HG02973 (cell line): ENCODE measurements around the gene DPYD.

Source experiments
- ATAC-seq: cut with Tn5 transposase; IDR thresholded peaks from one replicate; pipeline ENCODE4 v1.9.1; 2021; ENCODE audit warnings: moderate library complexity; ENCODE audit not compliant: unreplicated experiment

DPYD gene

GRCh38 chr1:97114842-97115241 is 806.0 kb downstream of the DPYD start:
- no peak for ATAC-seq

DNA sequence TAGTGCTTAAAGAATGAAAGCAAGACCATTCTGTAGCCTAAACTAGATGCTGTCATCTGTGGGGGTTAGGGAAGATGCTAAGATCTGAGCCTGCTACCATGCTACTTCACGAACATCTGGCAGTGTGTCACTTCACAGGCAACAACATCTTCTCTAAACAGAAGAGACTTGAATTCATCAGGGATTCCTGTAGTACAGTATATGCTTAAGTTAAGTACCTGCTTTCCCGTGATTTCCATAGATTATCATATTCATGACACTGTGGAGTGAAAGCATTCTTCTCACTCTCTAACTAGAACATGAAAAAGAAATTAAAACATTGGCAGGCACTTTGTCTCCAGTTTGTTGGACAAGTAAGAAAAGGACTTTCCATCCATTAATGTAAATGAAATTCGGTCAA is 808.4 kb downstream of the DPYD start:
- ATAC-seq = no peak

GRCh38 chr1:97108179-97108578 is 812.7 kb downstream of the DPYD start:
- no peak for ATAC-seq

GRCh38 chr1:97105531-97105930 is 815.3 kb downstream of the DPYD start:
- ATAC-seq = no peak

DNA sequence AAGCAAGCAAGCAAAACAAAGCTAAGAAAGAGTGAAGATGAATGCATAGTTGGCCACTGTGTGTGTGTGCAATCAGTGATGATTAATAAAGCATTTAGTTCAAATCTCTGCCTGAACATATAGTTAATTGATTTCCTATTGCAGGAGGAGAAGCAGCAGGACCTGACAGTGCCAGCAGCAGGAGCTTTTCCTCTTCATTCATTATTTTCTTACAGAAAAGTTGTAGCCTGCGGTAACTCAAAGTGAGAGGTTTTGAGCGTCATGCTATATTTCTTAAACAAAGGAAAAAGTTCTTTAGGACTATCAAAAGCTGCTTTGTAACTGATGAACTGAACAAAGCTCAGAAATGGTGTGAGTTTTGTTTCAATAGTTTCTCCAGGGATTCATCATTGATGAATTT is 819.3 kb downstream of the DPYD start:
- ATAC-seq = no peak

- ATAC-seq = no peak
Observed at GRCh38 chr1:97097404-97097925, 823.4 kb downstream of the DPYD start.

GRCh38 chr1:97095764-97096163 is 825.1 kb downstream of the DPYD start:
- no peak for ATAC-seq

- ATAC-seq = no peak
Observed at GRCh38 chr1:97094247-97094972, 826.4 kb downstream of the DPYD start.

- ATAC-seq = no peak
Observed at GRCh38 chr1:97093741-97094140, 827.1 kb downstream of the DPYD start.

- ATAC-seq = no peak
Observed at GRCh38 chr1:97092824-97093223, 828.0 kb downstream of the DPYD start.

DNA sequence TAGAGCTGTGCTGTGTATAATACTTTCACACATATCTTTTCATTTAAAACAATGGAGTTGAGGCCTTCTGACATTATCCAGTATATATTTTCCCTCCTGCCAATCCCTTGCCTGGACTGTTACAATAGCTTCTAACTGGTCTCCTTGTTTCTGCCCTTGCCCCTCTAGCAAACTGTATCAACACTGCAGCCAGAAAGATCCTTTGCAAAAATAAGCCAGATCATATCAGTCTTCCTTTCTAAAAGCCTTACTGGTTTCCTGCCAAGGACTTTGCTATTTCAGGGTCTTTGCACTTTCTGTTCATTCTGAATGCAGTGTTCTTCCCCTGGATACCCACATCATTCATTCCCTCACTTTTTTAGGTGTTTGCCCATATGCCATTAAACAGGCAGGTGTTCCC is 829.2 kb downstream of the DPYD start:
- no peak for ATAC-seq

DNA sequence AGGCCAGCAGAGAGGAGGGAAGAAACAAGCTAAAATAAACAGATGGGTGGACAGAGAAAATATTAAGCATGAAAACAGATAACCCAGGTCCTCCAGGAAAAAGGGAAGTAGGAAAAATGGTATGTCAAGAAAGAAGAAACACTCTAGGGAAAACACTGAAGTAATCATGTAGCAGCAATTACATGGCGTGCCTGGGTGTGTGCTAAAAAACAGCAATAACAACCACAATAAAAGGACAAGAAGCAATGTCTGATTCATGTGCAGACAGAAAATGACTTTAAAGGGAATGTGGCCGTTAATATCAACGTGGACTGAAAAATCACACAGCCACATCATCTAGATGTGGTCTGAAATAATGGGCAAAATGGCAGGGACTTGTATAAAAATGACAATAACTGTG is 829.6 kb downstream of the DPYD start:
- no peak for ATAC-seq

- ATAC-seq = no peak
Observed at GRCh38 chr1:97090725-97091124, 830.1 kb downstream of the DPYD start.

GRCh38 chr1:97089173-97089572 is 831.7 kb downstream of the DPYD start:
- no peak for ATAC-seq

DNA sequence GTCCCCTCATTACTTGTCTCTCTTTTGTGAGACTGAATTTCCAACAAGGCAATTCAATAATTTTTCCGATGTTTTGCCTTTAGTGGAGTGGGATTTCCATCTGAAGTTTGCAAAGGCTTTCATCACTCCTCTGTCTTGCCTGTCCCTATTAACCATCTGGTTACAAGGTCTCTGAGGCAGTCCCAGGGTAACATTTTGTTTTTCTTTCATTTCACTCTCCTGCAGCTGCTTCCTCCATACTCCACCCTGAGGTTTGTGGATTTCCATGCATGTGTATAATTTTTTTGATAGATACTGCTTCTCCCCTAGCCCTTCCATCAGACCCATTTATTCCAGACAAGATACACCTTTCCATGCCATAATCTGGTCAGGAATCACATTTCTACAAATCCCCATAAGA is 832.4 kb downstream of the DPYD start:
- ATAC-seq = no peak

GRCh38 chr1:97084546-97084945 is 836.3 kb downstream of the DPYD start:
- ATAC-seq = no peak

GRCh38 chr1:97082160-97082848 is 838.5 kb downstream of the DPYD start:
- ATAC-seq = no peak

- ATAC-seq = no peak
Observed at GRCh38 chr1:97078872-97079271, 842.0 kb downstream of the DPYD start.

DNA sequence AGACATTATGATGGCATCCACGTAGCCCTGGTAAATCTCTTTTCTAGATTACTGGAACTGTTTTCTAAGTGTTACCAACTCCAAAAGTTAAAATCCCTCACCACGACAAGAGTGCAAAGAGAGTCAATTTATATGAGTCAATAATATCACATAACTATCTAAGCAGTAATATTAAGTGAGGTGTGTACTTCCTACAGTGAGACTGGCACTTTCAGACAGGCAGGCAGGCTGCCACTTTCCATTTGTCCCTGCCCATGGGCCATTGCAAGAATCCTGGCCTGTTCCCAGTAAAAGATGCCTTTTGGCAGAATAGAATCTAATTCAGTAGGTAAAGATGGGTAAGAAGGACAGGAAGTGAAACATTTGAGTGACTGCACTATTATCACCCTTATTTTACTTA is 843.6 kb downstream of the DPYD start:
- ATAC-seq = no peak

GRCh38 chr1:97074771-97075170 is 846.1 kb downstream of the DPYD start:
- no peak for ATAC-seq

DNA sequence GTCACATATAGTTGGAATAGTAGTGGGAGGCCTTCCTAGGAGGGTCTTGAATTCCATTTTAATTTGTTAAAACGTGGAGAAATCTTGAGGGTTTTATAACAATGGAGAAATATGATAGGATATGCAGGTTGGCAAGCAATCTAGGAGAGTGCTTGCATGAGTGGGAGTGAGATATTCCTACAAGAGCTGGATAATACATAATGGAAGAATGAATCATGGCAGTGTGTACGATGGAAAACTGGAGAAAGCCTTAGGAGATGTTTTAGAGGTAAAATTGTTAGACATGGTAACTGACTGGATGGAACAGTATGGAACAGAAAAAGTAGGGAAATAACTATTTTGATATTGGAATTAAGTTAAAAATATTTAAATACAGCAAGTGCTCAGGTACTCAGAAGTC is 846.9 kb downstream of the DPYD start:
- ATAC-seq = no peak

DNA sequence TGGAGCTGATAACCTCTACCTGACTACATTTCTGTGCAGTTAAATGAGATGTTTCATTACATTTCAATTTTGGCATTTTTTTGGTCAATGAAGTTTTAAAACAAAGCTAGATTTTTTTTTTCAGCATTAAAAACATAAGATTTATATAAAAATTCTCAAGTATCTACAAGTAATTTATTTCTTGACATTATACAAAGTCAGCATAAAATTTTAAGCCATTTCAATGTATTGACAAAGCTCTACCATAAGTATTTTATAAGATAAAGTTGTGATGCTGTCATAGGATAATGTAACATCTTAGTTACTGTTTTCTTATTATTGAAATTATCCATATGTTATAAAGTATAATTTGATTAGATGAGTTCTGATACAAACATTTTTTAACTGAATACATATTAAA is 847.7 kb downstream of the DPYD start:
- no peak for ATAC-seq
